ENCODE data around the gene GYS1.
"Not testable (repeated sequence)": the region's sequence is repeated elsewhere in the genome, so short reads cannot be mapped to it uniquely, and the experiment has no call there.

DNA sequence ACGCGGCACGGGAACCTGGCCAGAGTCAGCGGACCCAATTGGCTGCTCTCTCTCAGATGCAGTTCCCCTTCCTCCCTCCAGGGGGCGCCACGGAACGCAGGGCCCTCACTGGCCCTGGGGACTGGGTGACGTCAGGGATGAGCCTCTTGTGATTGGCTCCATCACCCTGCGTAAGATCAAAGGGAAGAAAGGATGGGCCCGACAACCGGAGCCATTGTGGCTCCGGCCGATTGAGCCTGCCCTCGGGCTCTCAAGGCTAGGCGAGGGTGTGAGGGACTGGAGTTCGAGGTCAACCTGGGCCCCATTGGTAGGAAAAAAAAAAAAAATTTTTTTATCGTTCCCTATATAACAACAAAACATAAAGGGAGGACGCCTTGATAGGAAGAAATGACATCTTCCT, 43.7 kb upstream of the GYS1 start, which contains the start of gene CGB1:
- TF ChIP-seq CTCF (IDR thresholded peaks at IDR 0.05), result peak in 3 of 6 experiments; percentile 17 to 24 (median 20)
- TF ChIP-seq POLR2AphosphoS5, POLR2A (IDR thresholded peaks at IDR 0.05): not testable (repeated sequence)

Measured in upper lobe of left lung (tissue), 4 donors.